GM12878 (cell line): Measurements from ENCODE around the gene PARP1.

ENCODE experiments used
- CBFB ChIP-seq: IDR thresholded peaks from 2 replicates; pipeline ENCODE4 v1.6.1; 2016; ENCODE audit warnings: antibody characterized with exemption, low read depth
- CHD4 ChIP-seq: fragments of 200-600 bp; sonication (generic); IDR thresholded peaks from 2 replicates; pipeline ENCODE4 v1.6.1; 2016; ENCODE audit warnings: mild to moderate bottlenecking
- EP300 ChIP-seq, 2 experiments: fragments of 150-350 bp in 1 of 2; IDR thresholded peaks; 2 replicates each; pipeline ENCODE4 v1.6.1; 2011 to 2012; ENCODE audit warnings: low read depth in 2 of 2, low read length in 2 of 2, borderline replicate concordance in 1 of 2, improper control_type of control experiment in 1 of 2, inconsistent platforms in 1 of 2; ENCODE audit not compliant: control insufficient read depth in 1 of 2
- ESRRA ChIP-seq: IDR thresholded peaks from 2 replicates; pipeline ENCODE4 v1.6.1; 2012; ENCODE audit warnings: mild to moderate bottlenecking, low read length, improper control_type of control experiment
- NR2C2 ChIP-seq: IDR thresholded peaks from 2 replicates; pipeline ENCODE4 v1.6.1; 2011; ENCODE audit warnings: borderline replicate concordance, low read depth; ENCODE audit not compliant: control insufficient read depth, insufficient read length
- POLR2AphosphoS5 ChIP-seq: IDR thresholded peaks from 2 replicates; pipeline ENCODE4 v1.6.1; 2011; ENCODE audit warnings: mild to moderate bottlenecking, low read length, inconsistent platforms
- SIN3A ChIP-seq: IDR thresholded peaks from 2 replicates; pipeline ENCODE4 v1.6.1; 2012; ENCODE audit warnings: low read depth, low read length, improper control_type of control experiment
- YY1 ChIP-seq: IDR thresholded peaks from 2 replicates; pipeline ENCODE4 v1.6.1; 2011; ENCODE audit warnings: low read depth, mild to moderate bottlenecking, low read length
- ZNF274 ChIP-seq: IDR thresholded peaks from one replicate; pipeline ENCODE4 v1.8.0; 2011; ENCODE audit not compliant: insufficient read length, insufficient read depth
- TF ChIP-seq, protein P1 (sequence below), 3 experiments: IDR thresholded peaks in 2 of 3; conservative IDR thresholded peaks in 1 of 3; 2 replicates each; pipeline ENCODE4 v1.5.1; 2011; ENCODE audit warnings: low read depth in 3 of 3, low read length in 3 of 3, mild to moderate bottlenecking in 3 of 3, control low read depth in 2 of 3, moderate library complexity in 2 of 3, inconsistent platforms in 1 of 3, mixed read lengths in 1 of 3; ENCODE audit not compliant: control insufficient read depth in 2 of 3, insufficient read depth in 1 of 3; ENCODE audit errors: extremely low read depth in 1 of 3
- TF ChIP-seq, protein P2 (sequence below): IDR thresholded peaks from 2 replicates; pipeline ENCODE4 v1.6.1; 2012; ENCODE audit warnings: low read depth, low read length, improper control_type of control experiment
- TF ChIP-seq, protein P3 (sequence below): IDR thresholded peaks from 2 replicates; pipeline ENCODE4 v1.6.1; 2011; ENCODE audit warnings: low read depth, mild to moderate bottlenecking, low read length, moderate library complexity, borderline replicate concordance; ENCODE audit errors: extremely low read depth
- TF ChIP-seq, protein P4 (sequence below): fragments of 450-650 bp; conservative IDR thresholded peaks from 2 replicates; pipeline ENCODE4 v1.6.1; 2017; ENCODE audit warnings: mild to moderate bottlenecking, moderate library complexity
- TF ChIP-seq, protein P5 (sequence below): IDR thresholded peaks from 2 replicates; pipeline ENCODE4 v1.6.1; 2011; ENCODE audit warnings: borderline replicate concordance, low read depth, mild to moderate bottlenecking, moderate library complexity, low read length; ENCODE audit not compliant: insufficient read depth, poor library complexity, severe bottlenecking

DNA sequence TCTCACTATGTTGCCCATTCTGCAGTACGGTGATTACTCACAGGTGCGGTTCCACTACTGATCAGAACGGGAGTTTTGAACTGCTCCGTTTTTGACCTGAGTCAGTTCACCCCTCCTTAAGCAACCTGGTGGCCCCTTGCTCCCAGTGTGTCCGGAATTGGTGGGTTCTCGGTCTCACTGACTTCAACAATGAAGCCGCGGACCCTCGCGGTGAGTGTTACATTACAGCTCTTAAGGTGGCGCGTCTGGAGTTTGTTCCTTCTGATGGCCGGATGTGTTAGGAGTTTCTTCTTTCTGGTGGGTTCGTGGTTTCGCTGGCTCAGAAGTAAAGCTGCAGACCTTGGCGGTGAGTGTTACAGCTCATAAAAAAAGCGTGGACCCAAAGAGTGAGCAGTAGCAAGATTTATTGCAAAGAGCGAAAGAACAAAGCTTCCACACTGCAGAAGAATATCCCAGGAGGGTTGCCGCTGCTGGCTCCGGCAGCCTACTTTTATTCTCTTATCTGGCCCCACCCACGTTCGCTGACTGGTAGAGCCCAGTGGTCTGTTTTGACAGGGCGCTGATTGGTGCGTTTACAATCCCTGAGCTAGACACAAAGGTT is 17.6 kb upstream of the PARP1 start:
- TF ChIP-seq ESRRA (no peak), EP300 (IDR thresholded peaks at IDR 0.05; ENCODE audit: borderline replicate concordance in 1 of 2, control insufficient read depth in 1 of 2, low read depth in 2 of 2, low read length in 2 of 2) (no peak), CBFB (no peak; the same call in 1 of the 2 replicates), NR2C2 (no peak), POLR2AphosphoS5 (no peak), CHD4 (no peak), ZNF274 (no peak), YY1 (no peak), SIN3A (no peak)
- TF ChIP-seq, protein P1, sequence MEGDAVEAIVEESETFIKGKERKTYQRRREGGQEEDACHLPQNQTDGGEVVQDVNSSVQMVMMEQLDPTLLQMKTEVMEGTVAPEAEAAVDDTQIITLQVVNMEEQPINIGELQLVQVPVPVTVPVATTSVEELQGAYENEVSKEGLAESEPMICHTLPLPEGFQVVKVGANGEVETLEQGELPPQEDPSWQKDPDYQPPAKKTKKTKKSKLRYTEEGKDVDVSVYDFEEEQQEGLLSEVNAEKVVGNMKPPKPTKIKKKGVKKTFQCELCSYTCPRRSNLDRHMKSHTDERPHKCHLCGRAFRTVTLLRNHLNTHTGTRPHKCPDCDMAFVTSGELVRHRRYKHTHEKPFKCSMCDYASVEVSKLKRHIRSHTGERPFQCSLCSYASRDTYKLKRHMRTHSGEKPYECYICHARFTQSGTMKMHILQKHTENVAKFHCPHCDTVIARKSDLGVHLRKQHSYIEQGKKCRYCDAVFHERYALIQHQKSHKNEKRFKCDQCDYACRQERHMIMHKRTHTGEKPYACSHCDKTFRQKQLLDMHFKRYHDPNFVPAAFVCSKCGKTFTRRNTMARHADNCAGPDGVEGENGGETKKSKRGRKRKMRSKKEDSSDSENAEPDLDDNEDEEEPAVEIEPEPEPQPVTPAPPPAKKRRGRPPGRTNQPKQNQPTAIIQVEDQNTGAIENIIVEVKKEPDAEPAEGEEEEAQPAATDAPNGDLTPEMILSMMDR (IDR thresholded peaks at IDR 0.05 in 2 of 3, conservative IDR thresholded peaks at IDR 0.05 in 1 of 3; ENCODE audit: control insufficient read depth in 2 of 3, extremely low read depth in 1 of 3, insufficient read depth in 1 of 3, low read depth in 3 of 3, low read length in 3 of 3): no peak
- TF ChIP-seq, protein P2, sequence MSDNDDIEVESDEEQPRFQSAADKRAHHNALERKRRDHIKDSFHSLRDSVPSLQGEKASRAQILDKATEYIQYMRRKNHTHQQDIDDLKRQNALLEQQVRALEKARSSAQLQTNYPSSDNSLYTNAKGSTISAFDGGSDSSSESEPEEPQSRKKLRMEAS: no peak
- TF ChIP-seq, protein P3, sequence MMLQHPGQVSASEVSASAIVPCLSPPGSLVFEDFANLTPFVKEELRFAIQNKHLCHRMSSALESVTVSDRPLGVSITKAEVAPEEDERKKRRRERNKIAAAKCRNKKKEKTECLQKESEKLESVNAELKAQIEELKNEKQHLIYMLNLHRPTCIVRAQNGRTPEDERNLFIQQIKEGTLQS: no peak
- TF ChIP-seq, protein P4, sequence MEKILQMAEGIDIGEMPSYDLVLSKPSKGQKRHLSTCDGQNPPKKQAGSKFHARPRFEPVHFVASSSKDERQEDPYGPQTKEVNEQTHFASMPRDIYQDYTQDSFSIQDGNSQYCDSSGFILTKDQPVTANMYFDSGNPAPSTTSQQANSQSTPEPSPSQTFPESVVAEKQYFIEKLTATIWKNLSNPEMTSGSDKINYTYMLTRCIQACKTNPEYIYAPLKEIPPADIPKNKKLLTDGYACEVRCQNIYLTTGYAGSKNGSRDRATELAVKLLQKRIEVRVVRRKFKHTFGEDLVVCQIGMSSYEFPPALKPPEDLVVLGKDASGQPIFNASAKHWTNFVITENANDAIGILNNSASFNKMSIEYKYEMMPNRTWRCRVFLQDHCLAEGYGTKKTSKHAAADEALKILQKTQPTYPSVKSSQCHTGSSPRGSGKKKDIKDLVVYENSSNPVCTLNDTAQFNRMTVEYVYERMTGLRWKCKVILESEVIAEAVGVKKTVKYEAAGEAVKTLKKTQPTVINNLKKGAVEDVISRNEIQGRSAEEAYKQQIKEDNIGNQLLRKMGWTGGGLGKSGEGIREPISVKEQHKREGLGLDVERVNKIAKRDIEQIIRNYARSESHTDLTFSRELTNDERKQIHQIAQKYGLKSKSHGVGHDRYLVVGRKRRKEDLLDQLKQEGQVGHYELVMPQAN: no peak
- TF ChIP-seq, protein P5, sequence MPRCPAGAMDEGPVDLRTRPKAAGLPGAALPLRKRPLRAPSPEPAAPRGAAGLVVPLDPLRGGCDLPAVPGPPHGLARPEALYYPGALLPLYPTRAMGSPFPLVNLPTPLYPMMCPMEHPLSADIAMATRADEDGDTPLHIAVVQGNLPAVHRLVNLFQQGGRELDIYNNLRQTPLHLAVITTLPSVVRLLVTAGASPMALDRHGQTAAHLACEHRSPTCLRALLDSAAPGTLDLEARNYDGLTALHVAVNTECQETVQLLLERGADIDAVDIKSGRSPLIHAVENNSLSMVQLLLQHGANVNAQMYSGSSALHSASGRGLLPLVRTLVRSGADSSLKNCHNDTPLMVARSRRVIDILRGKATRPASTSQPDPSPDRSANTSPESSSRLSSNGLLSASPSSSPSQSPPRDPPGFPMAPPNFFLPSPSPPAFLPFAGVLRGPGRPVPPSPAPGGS: no peak
